Endothelial cell of umbilical vein (primary cell): Measurements from ENCODE around the gene NPM3. TPM values are rescaled to one million over a fixed set of nuclear protein-coding genes. Genes with fewer than 3 reads are reported as not detected.

Experiments used
- BruUV-seq: library from RNA; stranded (reverse); fragments of 400-500 nt; replicated peaks from 2 replicates; lab custom pipeline; 2021; lab: Mats Ljungman, UMichigan
- CTCF ChIA-PET: fragments of 300-600, 350-600 bp; sonication (Branson Sonifier 250); formaldehyde crosslinking; loops from one replicate; lab custom pipeline; 2021; ENCODE audit warnings: antibody characterized with exemption, inconsistent platforms; lab: Charles Lee
- POLR2A ChIA-PET: fragments of 300-600, 350-600 bp; sonication (Branson Sonifier 250); formaldehyde crosslinking; loops from one replicate; lab custom pipeline; 2021; ENCODE audit warnings: antibody characterized with exemption, inconsistent platforms; lab: Charles Lee
- DNase-seq: peaks from one replicate; pipeline ENCODE4 v3.0.0-alpha.2; 2011; ENCODE audit warnings: low read depth, low spot score
- FAIRE-seq: peaks from 2 replicates; lab custom pipeline; 2011; peaks lifted over from hg19 to GRCh38; lab: Jason Lieb, UNC
- H2AFZ ChIP-seq: 2 replicates; pipeline ENCODE4 v1.6.0; 2012; ENCODE audit warnings: low read depth, low read length, control low read depth, inconsistent platforms
- H3K27ac ChIP-seq: 2 replicates; pipeline ENCODE4 v1.5.1; 2011; ENCODE audit warnings: low read depth, mild to moderate bottlenecking, control low read depth, low read length, moderate library complexity; ENCODE audit not compliant: insufficient read depth
- H3K27me3 ChIP-seq, 2 experiments: 2 replicates each; pipeline versions ENCODE4 v1.6.0 to v1.6.1; 2011; ENCODE audit warnings: low read length in 2 of 2, mixed read lengths in 1 of 2; ENCODE audit not compliant: control insufficient read depth in 2 of 2, insufficient read depth in 2 of 2
- H3K36me3 ChIP-seq, 2 experiments: 2 replicates in 1 of 2; 3 replicates in 1 of 2; pipeline ENCODE4 v1.5.1; 2011; ENCODE audit warnings: low read length in 2 of 2, mild to moderate bottlenecking in 1 of 2, moderate library complexity in 1 of 2; ENCODE audit not compliant: control insufficient read depth in 2 of 2, insufficient read depth in 2 of 2; ENCODE audit errors: extremely low read depth in 1 of 2
- H3K4me1 ChIP-seq: 3 replicates; pipeline ENCODE4 v1.5.1; 2011; ENCODE audit warnings: mild to moderate bottlenecking, low read length; ENCODE audit not compliant: control insufficient read depth, insufficient read depth; ENCODE audit errors: extremely low read depth
- H3K4me2 ChIP-seq: 2 replicates; pipeline ENCODE4 v1.6.1; 2011; ENCODE audit warnings: low read length, control low read depth, mixed read lengths; ENCODE audit not compliant: insufficient read depth
- H3K4me3 ChIP-seq, 3 experiments: fragments of 200-600 bp in 1 of 3; sonication (generic), shearing (Covaris generic) in 1 of 3; replicated peaks in 1 of 3; 2 replicates each; pipeline ENCODE4 v1.5.1; 2011 to 2016; ENCODE audit warnings: control low read depth in 3 of 3, low read length in 3 of 3, mild to moderate bottlenecking in 2 of 3, inconsistent platforms in 1 of 3, low read depth in 1 of 3, moderate library complexity in 1 of 3; ENCODE audit not compliant: insufficient read depth in 1 of 3
- H3K79me2 ChIP-seq: 2 replicates; pipeline ENCODE4 v1.6.0; 2012; ENCODE audit warnings: low read length, inconsistent platforms; ENCODE audit not compliant: control insufficient read depth, insufficient read depth
- H3K9ac ChIP-seq: replicated peaks from 2 replicates; pipeline ENCODE3; 2011; ENCODE audit warnings: low read length, control low read depth; ENCODE audit not compliant: insufficient read depth; ENCODE audit errors: extremely low read depth
- H3K9me1 ChIP-seq: replicated peaks from 3 replicates; pipeline ENCODE4 v1.6.0; 2011; ENCODE audit warnings: mild to moderate bottlenecking, low read length; ENCODE audit not compliant: control insufficient read depth, insufficient read depth; ENCODE audit errors: extremely low read depth
- H3K9me3 ChIP-seq: replicated peaks from 2 replicates; pipeline ENCODE4 v1.5.1; 2012; ENCODE audit warnings: low read length, inconsistent platforms; ENCODE audit not compliant: control insufficient read depth, insufficient read depth
- H4K20me1 ChIP-seq: replicated peaks from 2 replicates; pipeline ENCODE3; 2011; ENCODE audit warnings: mild to moderate bottlenecking, low read length; ENCODE audit not compliant: control insufficient read depth, insufficient read depth; ENCODE audit errors: extremely low read depth
- CTCF ChIP-seq, 2 donors: IDR thresholded peaks; 1 replicate in 1 of 2; 2 replicates in 1 of 2; pipeline ENCODE4 v1.5.1; 2011; ENCODE audit warnings: low read length in 2 of 2, mild to moderate bottlenecking in 2 of 2, moderate library complexity in 2 of 2, control low read depth in 1 of 2, inconsistent platforms in 1 of 2, low read depth in 1 of 2; ENCODE audit not compliant: insufficient read depth in 1 of 2; ENCODE audit errors: extremely low read depth in 1 of 2
- EZH2 ChIP-seq: IDR thresholded peaks from 2 replicates; pipeline ENCODE4 v1.6.1; 2012; ENCODE audit warnings: borderline replicate concordance, low read depth, mild to moderate bottlenecking, moderate library complexity, low read length, inconsistent platforms; ENCODE audit not compliant: severe bottlenecking
- FOS ChIP-seq: IDR thresholded peaks from 2 replicates; pipeline ENCODE4 v1.6.1; 2011; ENCODE audit warnings: mild to moderate bottlenecking, low read length, moderate library complexity, borderline replicate concordance; ENCODE audit not compliant: insufficient read depth
- GATA2 ChIP-seq: IDR thresholded peaks from 2 replicates; pipeline ENCODE4 v1.7.0; 2011; ENCODE audit warnings: low read depth, mild to moderate bottlenecking, moderate library complexity, mixed read lengths, low read length; ENCODE audit not compliant: insufficient read length, insufficient read depth
- JUN ChIP-seq: IDR thresholded peaks from 2 replicates; pipeline ENCODE4 v1.6.1; 2011; ENCODE audit warnings: borderline replicate concordance, low read depth; ENCODE audit not compliant: insufficient read length, insufficient read depth
- MAX ChIP-seq: IDR thresholded peaks from 2 replicates; pipeline ENCODE4 v1.6.1; 2011; ENCODE audit not compliant: insufficient read depth, insufficient read length
- MYC ChIP-seq: IDR thresholded peaks from one replicate; pipeline ENCODE4 v1.6.1; 2011; ENCODE audit warnings: mild to moderate bottlenecking, low read depth, low read length
- POLR2A ChIP-seq: IDR thresholded peaks from 2 replicates; pipeline ENCODE4 v1.6.1; 2012; ENCODE audit warnings: low read depth, mild to moderate bottlenecking, control low read depth, low read length
- POLR2AphosphoS5 ChIP-seq: IDR thresholded peaks from 2 replicates; pipeline ENCODE4 v1.6.1; 2012; ENCODE audit warnings: low read depth, mild to moderate bottlenecking, control low read depth, low read length, moderate library complexity; ENCODE audit not compliant: insufficient read depth
- dilution Hi-C: fragments of 300-500 bp; cut with MboI; formaldehyde crosslinking; loops from one replicate; pipeline ENCODE4 v1.15.0; 2019; ENCODE audit warnings: low sequenced_read_pairs; ENCODE audit not compliant: extremely low pct_ligation_motif_present
- intact Hi-C: fragments of 100-400 bp; cut with micrococcal nuclease; formaldehyde crosslinking; loops from one replicate; pipeline ENCODE4 v1.10.0; 2022
- polyA plus RNA-seq, 4 experiments: library from polyadenylated mRNA; depleted of rRNA in 3 of 4; stranded (reverse) in 3 of 4; unstranded in 1 of 4; fragments of >200 nt; gene quantifications; 2 replicates each; pipeline versions ENCODE4 v1.2.1 to v1.2.3, GENCODE V29; 2011 to 2012; ENCODE audit warnings: missing spikeins in 1 of 4
- total RNA-seq: library from RNA; stranded (reverse); gene quantifications from 2 replicates; pipeline ENCODE4 v1.2.3, GENCODE V29; 2021

The NPM3 gene
- total and polyA plus RNA-seq, 2 donors (not counting 3 experiments of a cell fraction or from before 2014, with no cell fraction given), result 55.4 to 71.3 TPM

DNA sequence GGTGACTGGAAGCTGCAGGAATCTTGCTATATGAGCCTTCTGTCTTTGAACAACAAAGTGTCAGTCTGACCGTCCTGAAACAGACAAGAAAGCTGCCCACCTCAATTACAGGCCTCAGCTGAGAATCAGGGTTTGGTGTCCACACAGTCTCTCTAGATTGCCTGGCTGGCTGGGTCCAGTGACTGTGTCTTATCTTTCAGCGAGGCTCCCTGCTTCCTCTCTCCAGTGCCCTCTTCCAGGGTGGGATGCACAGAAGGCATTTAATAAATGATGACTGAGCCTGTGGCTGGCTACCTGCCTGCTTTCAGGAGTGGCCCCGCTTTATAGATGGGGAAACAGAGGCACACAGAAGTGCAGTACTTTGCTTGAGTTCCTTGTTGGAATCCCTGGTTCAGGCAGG, 34.8 kb downstream of the NPM3 start:
- no peaks in the 10 kb centered on the region for H4K20me1 ChIP-seq
- CTCF ChIA-PET, result no interaction called here

GRCh38 chr10:101745074-101745696, 38.1 kb downstream of the NPM3 start:
- dilution Hi-C loops, result no loop called here
- ChIA-PET POLR2A (no interaction called here), CTCF (no interaction called here)
- DNase-seq (no peak), FAIRE-seq (no peak)
- Histone ChIP-seq H3K27me3 (peaks cover 5 to 9% of the 10 kb centered on the region in 2 experiments), H3K4me2 (no peak overlapping the region), H3K36me3 (no peaks in the 10 kb centered on the region), H3K9me3 (no peaks in the 10 kb centered on the region), H3K79me2 (no peaks in the 10 kb centered on the region), H3K9ac (no peak overlapping the region), H3K4me1 (no peaks in the 10 kb centered on the region), H2AFZ (no peak overlapping the region), H3K9me1 (no peaks in the 10 kb centered on the region), H3K4me3 (no peak overlapping the region), H3K27ac (no peak overlapping the region), H4K20me1 (no peaks in the 10 kb centered on the region)
- intact Hi-C loops, result no loop called here
- no TSS peak for BruUV-seq
- TF ChIP-seq GATA2 (no peak), CTCF (IDR thresholded peaks at IDR 0.05; ENCODE audit: extremely low read depth in 1 of 2, insufficient read depth in 1 of 2, low read depth in 1 of 2, low read length in 2 of 2) (no peak), POLR2A (no peak), EZH2 (no peak), MAX (no peak), FOS (no peak), POLR2AphosphoS5 (no peak), MYC (no peak), JUN (no peak)

More for the DNA sequence above, 34.8 kb downstream of the NPM3 start:
- POLR2A ChIA-PET, result no interaction called here
- no peak overlapping the region for H2AFZ ChIP-seq
- no peaks in the 10 kb centered on the region for H3K4me1 ChIP-seq
- no peak for DNase-seq
- H3K9ac ChIP-seq, result no peak overlapping the region
- H3K79me2 ChIP-seq, result no peaks in the 10 kb centered on the region
- no peaks in the 10 kb centered on the region for H3K9me3 ChIP-seq
- peaks cover 4 to 15% of the 10 kb centered on the region in 2 experiments for H3K27me3 ChIP-seq
- TF ChIP-seq GATA2 (no peak), EZH2 (no peak)
- BruUV-seq, result no TSS peak
- no peak overlapping the region for H3K4me2 ChIP-seq
- H3K4me3 ChIP-seq, result no peak overlapping the region
- dilution Hi-C loops (no loop called here), intact Hi-C loops (no loop called here)
- H3K27ac ChIP-seq, result no peak overlapping the region
- H3K9me1 ChIP-seq, result no peaks in the 10 kb centered on the region
- FAIRE-seq, result no peak
- no peaks in the 10 kb centered on the region for H3K36me3 ChIP-seq
